HEK293 (cell line): ENCODE data around the gene QRSL1.
A peak's percentile ranks its signal among the peaks of the same experiment; 100 is the strongest.

ENCODE experiments used
- CTCF ChIA-PET: fragments of 350-600 bp; formaldehyde crosslinking; extraction: SDS; loops from one replicate; lab custom pipeline; 2021; ENCODE audit warnings: antibody characterized with exemption; lab: Yijun Ruan, JAX
- POLR2A ChIA-PET: fragments of 300-600 bp; formaldehyde crosslinking; extraction: SDS; loops from one replicate; lab custom pipeline; 2020; ENCODE audit warnings: antibody characterized with exemption, inconsistent platforms; lab: Yijun Ruan, JAX
- H3K27ac ChIP-seq: fragments of 200-500 bp; sonication (Bioruptor generic); 2 replicates; pipeline ENCODE4 v1.5.1; 2014; ENCODE audit warnings: low read depth, low read length, control low read depth, inconsistent platforms; ENCODE audit errors: extremely low read depth
- H3K36me3 ChIP-seq, 2 experiments: fragments of 200-500 bp in 1 of 2; sonication (Bioruptor generic) in 1 of 2; 1 replicate in 1 of 2; 2 replicates in 1 of 2; pipeline ENCODE4 v1.5.1; 2014 to 2017; ENCODE audit warnings: inconsistent platforms in 2 of 2, low read length in 2 of 2; ENCODE audit not compliant: control insufficient read depth in 2 of 2, insufficient read depth in 1 of 2
- H3K4me1 ChIP-seq: fragments of 200-500 bp; sonication (Bioruptor generic); 2 replicates; pipeline ENCODE4 v1.5.1; 2014; ENCODE audit warnings: mild to moderate bottlenecking, low read length, inconsistent platforms; ENCODE audit not compliant: control insufficient read depth, insufficient read depth
- H3K4me3 ChIP-seq: 2 replicates; pipeline ENCODE4 v1.5.1; 2011; ENCODE audit warnings: low read depth, mild to moderate bottlenecking, control low read depth, low read length, moderate library complexity
- H3K9me3 ChIP-seq: fragments of 200-500 bp; sonication (Bioruptor generic); 2 replicates; pipeline ENCODE4 v1.5.1; 2014; ENCODE audit warnings: low read depth, low read length, inconsistent platforms; ENCODE audit not compliant: control insufficient read depth, insufficient read depth
- BCL6B ChIP-seq: fragments of 450-650 bp; formaldehyde crosslinking; IDR thresholded peaks from 2 replicates; pipeline ENCODE4 v1.5.1; 2017; ENCODE audit warnings: missing biosample characterization, missing genetic modification characterization
- HOXD13 ChIP-seq: sonication (generic); formaldehyde crosslinking; IDR thresholded peaks from 2 replicates; pipeline ENCODE4 v1.8.0; 2022; ENCODE audit warnings: missing genetic modification reagents, borderline replicate concordance
- KLF16 ChIP-seq: fragments of 450-650 bp; formaldehyde crosslinking; IDR thresholded peaks from 2 replicates; pipeline ENCODE4 v1.5.1; 2017; ENCODE audit warnings: missing biosample characterization, missing genetic modification characterization
- TSHZ1 ChIP-seq: fragments of 450-650 bp; formaldehyde crosslinking; IDR thresholded peaks from 2 replicates; pipeline ENCODE4 v1.5.1; 2016; ENCODE audit warnings: missing biosample characterization, missing genetic modification characterization, borderline replicate concordance
- ZBTB7A ChIP-seq: fragments of 450-650 bp; formaldehyde crosslinking; IDR thresholded peaks from 2 replicates; pipeline ENCODE4 v1.5.1; 2016; ENCODE audit warnings: low read depth, missing biosample characterization, missing genetic modification characterization
- ZNF10 ChIP-seq: fragments of 450-650 bp; formaldehyde crosslinking; IDR thresholded peaks from 2 replicates; pipeline ENCODE4 v1.5.1; 2017; ENCODE audit warnings: missing biosample characterization, missing genetic modification characterization
- ZNF138 ChIP-seq: fragments of 450-650 bp; formaldehyde crosslinking; IDR thresholded peaks from 2 replicates; pipeline ENCODE4 v1.5.1; 2016; ENCODE audit warnings: missing biosample characterization, missing genetic modification characterization, borderline replicate concordance
- ZNF155 ChIP-seq: fragments of 450-650 bp; formaldehyde crosslinking; IDR thresholded peaks from 2 replicates; pipeline ENCODE4 v1.5.1; 2016; ENCODE audit warnings: missing biosample characterization, missing genetic modification characterization
- ZNF169 ChIP-seq: fragments of 450-650 bp; formaldehyde crosslinking; IDR thresholded peaks from 2 replicates; pipeline ENCODE4 v1.5.1; 2016; ENCODE audit warnings: missing biosample characterization, missing genetic modification characterization
- ZNF280C ChIP-seq: fragments of 450-650 bp; formaldehyde crosslinking; IDR thresholded peaks from 2 replicates; pipeline ENCODE4 v1.5.1; 2016; ENCODE audit warnings: missing biosample characterization, missing genetic modification characterization
- ZNF366 ChIP-seq: fragments of 450-650 bp; formaldehyde crosslinking; conservative IDR thresholded peaks from 2 replicates; pipeline ENCODE4 v1.5.1; 2016; ENCODE audit warnings: missing biosample characterization, missing genetic modification characterization
- ZNF398 ChIP-seq: fragments of 450-650 bp; formaldehyde crosslinking; IDR thresholded peaks from 2 replicates; pipeline ENCODE4 v1.5.1; 2017; ENCODE audit warnings: missing biosample characterization, missing genetic modification characterization
- ZNF449 ChIP-seq: fragments of 450-650 bp; formaldehyde crosslinking; IDR thresholded peaks from 2 replicates; pipeline ENCODE4 v1.5.1; 2017; ENCODE audit warnings: missing biosample characterization, mild to moderate bottlenecking, missing genetic modification characterization, moderate library complexity
- ZNF510 ChIP-seq: fragments of 450-650 bp; formaldehyde crosslinking; IDR thresholded peaks from 2 replicates; pipeline ENCODE4 v1.5.1; 2018; ENCODE audit warnings: mild to moderate bottlenecking, missing genetic modification characterization, missing biosample characterization; ENCODE audit not compliant: insufficient replicate concordance
- ZNF530 ChIP-seq: fragments of 450-650 bp; formaldehyde crosslinking; IDR thresholded peaks from 2 replicates; pipeline ENCODE4 v1.5.1; 2016; ENCODE audit warnings: low read depth, missing biosample characterization, missing genetic modification characterization
- ZNF548 ChIP-seq: fragments of 450-650 bp; formaldehyde crosslinking; IDR thresholded peaks from 2 replicates; pipeline ENCODE4 v1.5.1; 2016; ENCODE audit warnings: missing biosample characterization, missing genetic modification characterization
- ZNF580 ChIP-seq: fragments of 450-650 bp; formaldehyde crosslinking; IDR thresholded peaks from 2 replicates; pipeline ENCODE4 v1.5.1; 2016; ENCODE audit warnings: missing biosample characterization, missing genetic modification characterization
- ZNF600 ChIP-seq: fragments of 450-650 bp; formaldehyde crosslinking; IDR thresholded peaks from 2 replicates; pipeline ENCODE4 v1.5.1; 2016; ENCODE audit warnings: missing biosample characterization, missing genetic modification characterization
- ZNF629 ChIP-seq: fragments of 450-650 bp; formaldehyde crosslinking; IDR thresholded peaks from 2 replicates; pipeline ENCODE4 v1.5.1; 2017; ENCODE audit warnings: missing biosample characterization, missing genetic modification characterization
- ZNF639 ChIP-seq: fragments of 450-650 bp; formaldehyde crosslinking; IDR thresholded peaks from 2 replicates; pipeline ENCODE4 v1.5.1; 2016; ENCODE audit warnings: missing biosample characterization, missing genetic modification characterization
- ZNF645 ChIP-seq: fragments of 450-650 bp; formaldehyde crosslinking; IDR thresholded peaks from 2 replicates; pipeline ENCODE4; 2016; ENCODE audit warnings: missing biosample characterization, missing genetic modification characterization
- ZNF660 ChIP-seq: fragments of 450-650 bp; IDR thresholded peaks from 2 replicates; pipeline ENCODE4 v1.5.1; 2018; ENCODE audit warnings: missing biosample characterization, mild to moderate bottlenecking, missing genetic modification characterization
- ZNF701 ChIP-seq: fragments of 450-650 bp; formaldehyde crosslinking; IDR thresholded peaks from 2 replicates; pipeline ENCODE4 v1.5.1; 2016; ENCODE audit warnings: missing biosample characterization, missing genetic modification characterization
- ZNF843 ChIP-seq: fragments of 450-650 bp; formaldehyde crosslinking; IDR thresholded peaks from 2 replicates; pipeline ENCODE4 v1.5.1; 2016; ENCODE audit warnings: missing biosample characterization, missing genetic modification characterization

QRSL1 gene

GRCh38 chr6:106692112-106692818 is 62.9 kb downstream of the QRSL1 start:
- no peaks in the 10 kb centered on the region for H3K36me3 ChIP-seq
- no peaks in the 10 kb centered on the region for H3K9me3 ChIP-seq
- POLR2A ChIA-PET, result no interaction called here
- H3K4me1 ChIP-seq, result 0 out of 2 replicates have a peak, but pooled peaks cover 7% of the 10 kb centered on the region
- H3K27ac ChIP-seq, result no peak overlapping the region
- H3K4me3 ChIP-seq, result no peak overlapping the region
- CTCF ChIA-PET, result no interaction called here
- TF ChIP-seq TSHZ1 (tag by site-specific recombination), result no peak
- TF ChIP-seq ZNF510 (tag by site-specific recombination), result no peak
- TF ChIP-seq ZNF280C (tag by site-specific recombination), result no peak
- no peak for TF ChIP-seq BCL6B (tag by site-specific recombination)
- no peak for TF ChIP-seq ZNF629 (tag by site-specific recombination)
- no peak for TF ChIP-seq ZNF366 (tag by site-specific recombination)
- TF ChIP-seq ZNF530 (tag by site-specific recombination), result no peak
- 0 out of 2 replicates have a peak, but pooled peaks have one; percentile 46 for TF ChIP-seq ZNF660 (tag by site-specific recombination)
- no peak for TF ChIP-seq ZBTB7A (tag by site-specific recombination)
- peak; percentile 97 for TF ChIP-seq ZNF449 (tag by site-specific recombination)
- no peak for TF ChIP-seq ZNF701 (tag by site-specific recombination)
- TF ChIP-seq KLF16 (tag by site-specific recombination), result no peak
- no peak for TF ChIP-seq HOXD13 (CRISPR knock-in tag)
- TF ChIP-seq ZNF600 (tag by site-specific recombination), result peak; percentile 49; the same call in 1 of the 2 replicates
- TF ChIP-seq ZNF138 (tag by site-specific recombination), result no peak
- TF ChIP-seq ZNF169, result no peak
- TF ChIP-seq ZNF645, result no peak
- TF ChIP-seq ZNF398 (tag by site-specific recombination), result no peak
- TF ChIP-seq ZNF639 (tag by site-specific recombination), result no peak
- no peak for TF ChIP-seq ZNF843 (tag by site-specific recombination)
- no peak for TF ChIP-seq ZNF548 (tag by site-specific recombination)
- TF ChIP-seq ZNF10 (tag by site-specific recombination), result 0 out of 2 replicates have a peak, but pooled peaks have one; percentile 27
- no peak for TF ChIP-seq ZNF155 (tag by site-specific recombination)
- no peak for TF ChIP-seq ZNF580 (tag by site-specific recombination)
